Sciatic nerve (tissue), 2 donors: ENCODE data around the gene UGDH. TPM values are rescaled to one million over a fixed set of nuclear protein-coding genes. Genes with fewer than 3 reads are reported as not detected.
"Not testable (repeated sequence)": the region's sequence is repeated elsewhere in the genome, so short reads cannot be mapped to it uniquely, and the experiment has no call there.

Source experiments
- ATAC-seq: fragments of 200-7000 bp; cut with Tn5 transposase; one replicate; pipeline ENCODE4 v1.9.1; 2020; ENCODE audit warnings: mild to moderate bottlenecking, moderate library complexity
- DNase-seq: peaks from one replicate; pipeline ENCODE4 v3.0.0-alpha.2; 2020; ENCODE audit warnings: low spot score
- intact Hi-C: fragments of 100-400 bp; cut with DNase I; formaldehyde crosslinking; loops from one replicate; pipeline ENCODE4 v1.14.2; 2022
- total RNA-seq: library from RNA; stranded (reverse); fragmentation: NEBNext Ultra II Directional; extraction: Animal tissue kit (Norgen Biotek cat#: 25700); gene quantifications from one replicate; pipeline ENCODE4 v1.2.1, GENCODE V29; 2021
- donor health status: DM: no; HTN: no; CAD: no.
- donor health status: DM: no; HTN: no; CAD: no.

UGDH gene
- 53.4 TPM for total RNA-seq

GRCh38 chr4:39527296-39528060, at the start of gene UGDH:
Gene UGDH, minus strand, starts transcription at chr4:39527439. Its CDS starts 5,927 bp downstream, at chr4:39521512.
- intact Hi-C loops = no loop called here
- ATAC-seq = peak; percentile 98
- peak; percentile 97 for DNase-seq

GRCh38 chr4:39574946-39575345, 47.7 kb upstream of the UGDH start:
- intact Hi-C loops = no loop called here
- DNase-seq = no peak
- no peak for ATAC-seq

DNA sequence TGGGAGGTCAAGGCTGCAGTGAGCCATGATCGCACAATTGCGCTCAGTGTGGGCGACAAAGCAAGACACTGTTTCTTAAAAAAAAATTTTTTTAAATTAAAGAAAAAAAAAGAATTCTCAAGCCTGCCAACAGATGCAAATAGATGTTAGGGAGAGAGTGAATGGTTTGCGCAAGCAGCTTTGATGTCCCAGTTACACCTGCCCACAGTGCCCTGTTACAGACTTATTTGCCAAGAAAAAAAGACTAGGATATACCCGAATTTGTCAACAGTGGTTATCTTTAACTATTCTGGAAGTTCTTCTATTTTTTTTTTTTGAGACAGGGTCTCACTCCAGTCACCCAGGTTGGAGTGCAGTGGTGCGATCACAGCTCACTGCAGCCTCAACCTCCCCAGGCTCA, 44.3 kb upstream of the UGDH start:
- intact Hi-C loops = no loop called here
- DNase-seq (no peak), ATAC-seq (no peak)

DNA sequence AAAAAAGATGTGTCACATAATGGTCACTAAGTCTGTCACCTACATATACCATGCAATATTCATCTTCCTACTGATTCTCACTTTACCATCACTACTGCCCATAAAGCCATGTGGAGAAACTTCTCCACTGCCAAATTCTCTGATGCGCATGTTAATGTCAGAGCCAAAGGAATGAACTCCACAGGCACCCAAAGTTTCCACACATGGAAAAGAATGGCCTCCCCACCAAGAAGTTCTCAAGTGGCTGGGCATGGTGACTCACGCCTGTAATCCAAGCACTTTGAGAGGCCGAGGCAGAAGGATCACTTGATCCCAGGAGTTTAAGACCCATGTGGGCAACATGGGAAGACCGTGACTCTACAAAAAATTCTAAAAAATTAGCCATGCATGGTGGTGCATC, 43.8 kb upstream of the UGDH start:
- ATAC-seq (no peak), DNase-seq (no peak)
- intact Hi-C loops = no loop called here

GRCh38 chr4:39569209-39569608, 42.0 kb upstream of the UGDH start:
- DNase-seq (no peak), ATAC-seq (no peak)
- intact Hi-C loops = no loop called here

DNA sequence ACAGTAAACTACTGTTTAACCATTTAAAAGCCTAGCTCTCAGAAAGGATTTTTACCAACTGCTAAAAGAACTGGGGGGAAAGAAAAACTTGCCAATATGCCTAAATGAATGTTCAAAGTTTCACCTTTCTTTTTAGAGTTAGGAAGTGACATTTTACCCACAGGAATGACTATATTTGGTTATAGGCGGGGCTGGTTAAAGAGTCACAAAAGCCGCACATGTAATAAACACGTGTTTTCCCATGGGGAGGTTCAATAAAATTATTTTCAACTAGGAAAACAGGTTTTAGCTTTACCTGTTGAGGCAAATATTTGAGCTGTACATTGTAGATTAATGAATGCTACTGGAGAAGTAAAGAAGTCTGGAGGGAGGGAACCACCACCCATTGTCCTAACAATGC, 41.6 kb upstream of the UGDH start:
- DNase-seq = no peak
- ATAC-seq = no peak
- intact Hi-C loops = no loop called here

GRCh38 chr4:39565878-39566600, 38.8 kb upstream of the UGDH start:
- ATAC-seq (no peak), DNase-seq (no peak)
- intact Hi-C loops = no loop called here

GRCh38 chr4:39563346-39563847, 36.2 kb upstream of the UGDH start:
- DNase-seq (no peak), ATAC-seq (no peak)
- intact Hi-C loops = no loop called here

DNA sequence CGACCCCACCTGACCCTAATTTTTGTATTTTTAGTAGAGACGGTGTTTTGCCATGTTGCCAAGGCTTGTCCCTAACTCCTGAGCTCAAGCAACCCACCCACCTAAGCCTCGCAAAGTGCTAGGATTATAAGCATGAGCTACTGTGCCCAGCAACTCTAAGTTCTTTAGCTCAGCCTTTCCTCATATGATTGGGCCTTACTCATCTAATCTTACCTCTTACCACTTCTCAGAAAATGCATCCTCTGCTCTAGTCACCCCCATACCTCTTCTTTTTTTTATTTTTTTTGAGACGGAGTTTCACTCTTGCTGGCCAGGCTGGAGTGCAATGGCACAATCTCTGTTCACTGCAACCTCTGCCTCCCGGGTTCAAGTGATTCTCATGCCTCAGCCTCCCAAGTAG, 35.6 kb upstream of the UGDH start:
- intact Hi-C loops = no loop called here
- ATAC-seq (no peak), DNase-seq (no peak)

DNA sequence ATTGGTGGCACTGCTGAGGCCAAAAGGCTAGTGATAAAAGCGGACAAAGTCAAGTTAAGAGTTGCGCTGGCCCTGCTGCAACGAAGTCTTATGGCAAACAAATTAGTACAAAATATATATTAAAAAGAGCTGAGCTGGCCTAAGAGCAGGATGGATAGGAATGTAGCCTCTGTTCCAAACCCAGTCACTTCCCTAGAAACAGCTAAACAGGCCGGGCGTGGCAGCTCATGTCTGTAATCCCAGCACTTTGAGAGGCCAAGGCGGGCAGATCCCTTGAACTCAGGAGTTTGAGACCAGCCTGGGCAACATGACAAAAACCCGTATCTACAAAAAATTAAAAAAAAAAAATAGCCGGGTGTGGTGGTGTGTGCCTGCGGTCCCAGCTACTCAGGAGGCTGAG, 32.4 kb upstream of the UGDH start:
- no peak for DNase-seq
- intact Hi-C loops = no loop called here
- no peak for ATAC-seq

DNA sequence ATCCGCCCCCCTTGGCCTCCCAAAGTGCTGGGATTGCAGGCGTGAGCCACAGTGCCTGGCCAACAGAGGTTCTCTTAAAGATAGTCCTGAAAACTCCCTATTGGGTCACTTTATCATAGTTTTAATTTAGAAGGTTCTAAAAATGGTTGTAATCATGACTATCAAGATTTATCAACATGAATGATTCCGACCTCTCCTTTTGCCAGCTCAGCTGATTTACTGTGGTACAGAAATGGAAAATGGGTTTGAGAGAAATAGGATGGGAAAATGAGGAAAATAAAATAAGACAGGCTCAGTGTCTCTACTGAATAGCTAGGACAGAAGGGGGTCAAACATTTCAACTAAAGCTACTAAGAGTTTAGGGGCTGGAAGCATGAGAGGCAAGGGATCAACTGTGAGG, 28.2 kb upstream of the UGDH start:
- ATAC-seq = no peak
- intact Hi-C loops = no loop called here
- no peak for DNase-seq

DNA sequence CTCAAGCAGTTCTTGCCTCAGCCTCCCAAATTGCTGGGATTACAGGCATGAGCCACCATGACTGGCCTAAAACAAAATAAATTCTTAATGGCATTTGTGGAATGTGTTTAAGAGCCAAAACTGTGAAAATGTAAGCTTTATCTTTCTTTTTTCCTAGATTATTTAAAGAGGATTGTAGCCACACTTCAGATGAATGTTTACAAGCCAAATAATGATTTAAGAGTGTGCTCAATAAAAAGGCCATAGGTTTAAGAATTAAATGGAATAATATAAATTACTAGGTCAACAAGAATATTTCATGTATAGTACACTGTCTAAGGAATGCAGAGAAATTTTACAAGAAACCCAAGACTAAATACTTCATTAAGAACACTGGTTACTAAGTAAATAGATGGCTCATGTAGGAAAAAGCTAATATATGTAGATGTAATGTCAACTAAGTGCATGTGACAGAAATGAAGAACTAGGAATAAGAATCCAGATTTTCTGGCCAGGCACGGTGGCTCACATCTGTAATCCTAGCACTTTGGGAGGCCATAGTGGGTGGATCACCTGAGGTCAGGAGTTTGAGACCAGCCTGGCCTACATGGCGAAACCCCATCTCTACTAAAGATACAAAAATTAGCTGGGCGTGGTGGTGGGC, 21.3 kb upstream of the UGDH start:
- no peak for DNase-seq
- intact Hi-C loops = no loop called here
- no peak for ATAC-seq

DNA sequence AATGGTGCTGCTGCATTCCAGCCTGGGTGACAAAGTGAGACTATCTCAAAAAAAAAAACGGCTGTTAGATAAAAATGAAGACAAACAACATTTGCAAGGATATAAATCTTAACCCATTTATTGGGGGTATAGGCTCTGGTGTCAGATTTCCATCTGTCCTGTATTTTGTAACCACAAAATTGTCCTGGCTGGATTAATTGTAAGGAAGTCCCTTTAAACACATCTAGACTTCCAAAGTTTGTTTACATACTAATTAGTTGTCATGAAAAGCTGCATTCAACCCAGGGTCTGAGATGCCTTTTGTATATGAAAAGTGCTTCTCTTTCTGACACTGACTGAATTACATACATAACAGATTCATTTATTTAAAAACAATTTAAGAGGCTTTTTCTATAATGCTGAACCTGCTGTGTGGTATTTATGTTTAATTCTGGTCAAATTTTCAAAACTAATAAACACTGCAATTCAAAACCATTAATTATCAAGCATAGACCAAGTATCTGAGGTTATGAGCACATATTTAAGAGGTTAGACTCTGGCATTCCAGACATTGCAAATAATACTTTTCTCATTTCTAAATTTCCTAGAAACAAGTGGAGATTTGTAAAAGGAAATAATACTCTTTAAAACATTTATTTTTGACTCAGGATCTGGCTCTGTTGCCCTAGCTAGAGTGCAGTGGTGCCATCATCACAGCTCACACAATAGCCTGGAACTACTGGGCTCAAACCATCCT, 17.5 kb upstream of the UGDH start:
- ATAC-seq = no peak

GRCh38 chr4:39544080-39544479, 16.8 kb upstream of the UGDH start:
- DNase-seq, intact Hi-C loops, ATAC-seq: not testable (repeated sequence)

More for the DNA sequence above, 17.5 kb upstream of the UGDH start:
- intact Hi-C loops = no loop called here
- DNase-seq = no peak

- DNase-seq = no peak
- intact Hi-C loops = no loop called here
- ATAC-seq = no peak
Measured at GRCh38 chr4:39543034-39543433, 15.8 kb upstream of the UGDH start.

- no peak for DNase-seq
- intact Hi-C loops = no loop called here
- no peak for ATAC-seq
Measured at GRCh38 chr4:39542611-39543012, 15.4 kb upstream of the UGDH start.

- intact Hi-C loops = no loop called here
- DNase-seq = no peak
- no peak for ATAC-seq
Measured at GRCh38 chr4:39541987-39542610, 14.9 kb upstream of the UGDH start.

- DNase-seq (no peak), ATAC-seq (no peak)
- intact Hi-C loops = no loop called here
Measured at GRCh38 chr4:39539089-39539611, 11.9 kb upstream of the UGDH start.

- no peak for DNase-seq
- intact Hi-C loops = no loop called here
- no peak for ATAC-seq
Measured at GRCh38 chr4:39533541-39533940, 6.3 kb upstream of the UGDH start.
